Body of pancreas (tissue), 4 donors: ENCODE measurements around the gene ZFHX3.

Experiments used
- CTCF ChIP-seq, 7 experiments: fragments of 450-650 bp in 4 of 7; fragments of 200-600 bp in 3 of 7; sonication (generic) in 3 of 7; IDR thresholded peaks; one replicate each; pipeline ENCODE4 v1.5.1; 2016 to 2019; ENCODE audit warnings: antibody characterized with exemption in 7 of 7
- POLR2A ChIP-seq, 3 donors: fragments of 450-650 bp; IDR thresholded peaks; one replicate each; pipeline ENCODE4 v1.6.1; 2016; ENCODE audit warnings: antibody characterized with exemption in 3 of 3, mild to moderate bottlenecking in 2 of 3

- TF ChIP-seq CTCF (IDR thresholded peaks at IDR 0.05): no peak
- no peak for TF ChIP-seq POLR2A (IDR thresholded peaks at IDR 0.05)
Measured at GRCh38 chr16:73024571-73025105, 23.3 kb downstream of the ZFHX3 start.
